OCI-LY3 (cell line): ENCODE measurements around the gene CEP162.

Experiments
- CTCF ChIP-seq: fragments of 200-600, 300-600 bp; sonication (generic); IDR thresholded peaks from 2 replicates; pipeline ENCODE4 v1.5.1; 2014; ENCODE audit warnings: antibody characterized with exemption, low read length, low read depth
- EZH2phosphoT487 ChIP-seq: fragments of 200-600 bp; shearing (Covaris generic); IDR thresholded peaks from 2 replicates; pipeline ENCODE4 v1.6.1; 2018; ENCODE audit warnings: antibody characterized with exemption, mixed run types, low read depth

- TF ChIP-seq CTCF = no peak
- TF ChIP-seq EZH2phosphoT487 = no peak
Measured at GRCh38 chr6:84137989-84138575, 89.4 kb downstream of the CEP162 start.
